Stimulated activated naive CD8-positive, alpha-beta T cell treated with anti-CD3 and anti-CD28 coated beads, Interleukin-15, Interleukin-2, amounts not matched to agents 100 U/mL and 50 U/mL, for 24 hours (primary cell): ENCODE measurements around the gene U2AF2.

ENCODE experiments used
- ATAC-seq: fragments of 150-1000 bp; cut with Tn5 transposase; one replicate; pipeline ENCODE4 v1.10.0; 2021
- DNase-seq: peaks from one replicate; pipeline ENCODE4 v3.0.0; 2021

The U2AF2 gene

DNA sequence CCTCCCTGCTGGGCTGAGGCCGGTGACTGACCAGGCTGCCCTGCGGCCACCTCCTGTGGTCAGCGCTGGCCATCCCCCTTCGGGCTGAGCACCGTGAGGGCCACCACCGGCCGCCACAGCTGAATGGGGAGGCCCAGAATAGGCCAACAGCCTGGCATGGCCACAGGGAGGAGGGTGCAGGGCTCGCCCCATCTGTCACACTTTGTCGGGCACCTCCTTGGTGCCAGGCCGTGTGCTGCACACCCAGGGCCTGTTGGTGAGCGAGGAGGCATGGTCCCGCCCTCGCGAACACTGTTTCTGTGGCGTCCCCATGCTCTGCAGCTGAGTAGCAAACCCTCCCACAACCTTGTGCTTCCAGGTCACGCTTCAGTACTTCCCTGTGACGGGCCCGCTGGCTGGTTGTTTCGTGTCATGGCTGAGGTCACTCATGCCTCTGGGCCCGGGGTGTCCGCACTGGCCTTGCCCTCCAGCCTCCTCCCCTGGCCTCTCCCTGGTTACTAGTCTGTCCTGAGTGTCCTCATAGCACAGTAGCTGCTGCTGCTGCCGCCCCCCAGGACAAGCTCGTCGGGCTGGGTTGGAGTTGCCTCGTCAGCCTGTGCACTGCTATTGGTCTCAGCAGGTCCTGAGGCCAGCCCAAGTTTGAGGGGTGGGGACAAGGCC, 35.4 kb downstream of the U2AF2 start:
- ATAC-seq, result no peak
- no peak for DNase-seq

DNA sequence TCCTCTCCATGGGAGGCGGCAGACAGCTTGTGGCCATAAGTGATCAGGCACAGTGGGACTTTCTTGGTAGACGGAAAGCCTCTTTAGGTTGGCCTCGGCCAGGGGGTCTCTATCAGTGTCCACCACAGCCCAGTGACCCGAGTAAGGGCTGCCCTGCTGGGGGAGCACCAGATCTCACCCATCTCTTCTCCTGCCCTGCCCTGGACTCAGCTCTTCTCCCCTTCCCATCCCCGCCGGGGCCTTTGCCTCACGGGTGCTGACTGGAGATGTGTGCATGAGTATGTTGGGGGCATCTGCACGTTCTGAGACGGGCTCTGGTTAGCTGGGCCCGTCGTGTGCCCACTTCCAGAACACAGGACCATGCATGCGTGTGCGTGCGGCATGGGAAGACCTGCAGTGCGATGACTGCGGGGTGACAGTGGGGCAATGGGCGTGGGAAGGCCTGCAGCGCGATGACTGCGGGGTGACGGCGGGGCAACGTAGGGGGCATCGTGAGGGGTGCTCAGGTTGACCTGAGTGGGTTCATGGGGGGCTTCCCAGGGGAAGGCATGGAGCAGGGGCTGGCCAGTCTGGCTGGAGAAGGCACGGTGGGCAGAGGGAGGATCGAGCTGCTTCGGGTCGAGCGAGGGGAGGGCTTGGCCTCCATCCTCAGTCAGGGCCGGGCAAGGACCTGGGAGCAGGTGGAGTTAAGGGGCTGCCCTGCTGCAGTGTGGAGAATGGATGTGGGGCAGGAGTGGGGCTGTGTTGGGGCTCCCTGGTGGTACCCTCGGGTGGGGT, 36.1 kb downstream of the U2AF2 start:
- ATAC-seq, result no peak
- no peak for DNase-seq

DNA sequence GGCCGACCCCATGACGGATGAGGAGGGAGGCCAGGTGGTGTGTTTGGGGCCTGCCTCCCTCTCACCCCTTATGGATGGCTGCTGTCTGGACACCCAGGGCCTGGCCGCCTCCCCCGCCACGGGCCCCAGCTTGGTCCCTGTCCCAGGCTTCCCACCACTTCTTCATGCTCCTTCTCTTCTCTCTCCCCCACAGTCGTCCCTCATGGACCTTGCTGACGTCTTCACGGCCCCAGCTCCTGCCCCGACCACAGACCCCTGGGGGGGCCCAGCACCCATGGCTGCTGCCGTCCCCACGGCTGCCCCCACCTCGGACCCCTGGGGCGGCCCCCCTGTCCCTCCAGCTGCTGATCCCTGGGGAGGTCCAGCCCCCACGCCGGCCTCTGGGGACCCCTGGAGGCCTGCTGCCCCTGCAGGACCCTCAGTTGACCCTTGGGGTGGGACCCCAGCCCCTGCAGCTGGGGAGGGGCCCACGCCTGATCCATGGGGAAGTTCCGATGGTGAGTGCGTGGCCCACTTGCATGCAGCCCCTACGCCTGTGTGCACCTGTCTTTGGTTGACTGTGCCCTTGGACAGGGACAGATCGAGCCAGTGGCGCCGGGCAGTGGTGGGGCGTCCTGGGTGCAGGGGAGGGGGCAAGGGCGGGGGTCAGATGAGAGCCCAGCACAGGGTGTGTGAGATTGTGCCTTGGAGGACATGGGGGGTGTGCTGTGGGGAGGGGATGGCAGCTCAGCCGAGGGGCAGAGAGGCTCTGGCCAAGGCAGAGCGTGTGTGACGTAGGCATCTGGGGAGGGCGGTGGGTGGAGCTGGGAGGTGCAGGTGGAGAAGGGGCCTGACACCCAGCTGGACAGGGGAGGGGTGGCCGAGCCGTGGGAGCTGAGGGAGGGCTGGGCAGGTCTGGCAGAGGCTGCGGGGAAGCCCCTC, 37.0 kb downstream of the U2AF2 start:
- DNase-seq (no peak), ATAC-seq (no peak)

DNA sequence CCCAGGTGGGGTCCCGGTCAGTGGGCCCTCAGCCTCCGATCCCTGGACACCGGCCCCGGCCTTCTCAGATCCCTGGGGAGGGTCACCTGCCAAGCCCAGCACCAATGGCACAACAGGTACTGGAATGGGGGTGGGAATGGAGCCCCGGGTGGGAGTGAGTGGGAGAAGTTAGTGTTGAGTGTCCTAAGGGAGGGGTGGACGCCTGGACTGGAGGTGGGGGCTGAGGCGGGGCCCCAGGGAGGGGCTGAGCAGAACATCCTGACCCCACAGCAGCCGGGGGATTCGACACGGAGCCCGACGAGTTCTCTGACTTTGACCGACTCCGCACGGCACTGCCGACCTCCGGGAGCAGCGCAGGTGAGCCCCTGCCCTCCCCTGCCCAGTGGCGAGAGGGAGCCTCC, 37.8 kb downstream of the U2AF2 start:
- no peak for DNase-seq

DNA sequence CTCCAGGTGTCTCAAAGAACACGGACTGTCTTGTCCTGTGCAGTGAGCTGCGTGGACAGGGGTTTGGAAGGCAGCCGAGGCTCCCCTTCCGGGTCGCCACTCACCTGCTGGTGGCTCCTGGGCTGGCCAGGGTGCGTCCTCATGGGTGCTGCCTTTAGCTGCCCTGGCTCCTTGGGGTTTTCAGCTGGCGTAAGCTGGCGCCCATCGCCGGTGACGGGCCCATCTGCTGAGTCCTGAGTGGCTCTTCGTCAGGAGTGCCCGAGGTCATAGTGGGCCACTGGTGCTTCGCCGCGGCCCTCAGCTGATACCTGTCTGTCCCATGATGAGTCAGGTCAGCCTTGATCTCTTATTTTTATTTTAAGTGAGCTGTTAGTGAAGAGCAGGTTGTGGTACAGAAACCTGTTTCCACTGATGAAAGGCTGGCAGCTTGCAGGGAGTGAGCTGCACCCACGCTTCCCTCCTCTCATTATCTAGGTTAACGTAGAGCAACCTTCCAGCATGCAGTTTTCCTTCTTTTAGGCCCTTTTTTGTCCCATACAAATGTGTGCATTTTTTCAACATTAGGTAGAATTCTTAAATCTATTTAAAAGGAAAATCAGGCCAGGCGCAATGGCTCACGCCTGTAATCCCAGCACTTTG, 38.6 kb downstream of the U2AF2 start:
- DNase-seq, result no peak
- no peak for ATAC-seq

More for the DNA sequence above, 37.8 kb downstream of the U2AF2 start:
- ATAC-seq, result no peak

DNA sequence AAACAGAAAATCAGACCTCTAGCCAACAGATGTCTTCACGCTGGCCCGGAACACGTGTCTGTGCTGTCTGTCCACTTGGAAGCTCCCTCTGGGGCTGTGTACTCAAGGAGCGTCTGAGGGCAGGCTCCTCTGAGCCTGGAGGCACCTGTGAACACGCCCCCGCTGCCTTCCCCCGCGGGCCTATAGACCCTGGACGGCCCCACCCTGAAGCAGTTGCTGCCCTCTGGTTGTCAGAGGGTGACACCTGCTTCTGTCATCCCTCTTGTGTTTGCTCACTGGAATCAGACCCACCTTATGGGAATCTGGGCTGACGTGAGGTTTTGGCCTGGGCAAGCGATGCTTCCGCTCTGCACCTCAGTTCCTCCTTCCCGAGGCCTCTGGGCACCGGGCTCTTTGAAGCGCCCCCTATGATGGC, 39.4 kb downstream of the U2AF2 start:
- DNase-seq (no peak), ATAC-seq (no peak)

GRCh38 chr19:55694656-55695491, 40.0 kb downstream of the U2AF2 start:
- ATAC-seq, result no peak
- no peak for DNase-seq

GRCh38 chr19:55695511-55696290, 40.9 kb downstream of the U2AF2 start:
- DNase-seq, result no peak
- ATAC-seq, result no peak

DNA sequence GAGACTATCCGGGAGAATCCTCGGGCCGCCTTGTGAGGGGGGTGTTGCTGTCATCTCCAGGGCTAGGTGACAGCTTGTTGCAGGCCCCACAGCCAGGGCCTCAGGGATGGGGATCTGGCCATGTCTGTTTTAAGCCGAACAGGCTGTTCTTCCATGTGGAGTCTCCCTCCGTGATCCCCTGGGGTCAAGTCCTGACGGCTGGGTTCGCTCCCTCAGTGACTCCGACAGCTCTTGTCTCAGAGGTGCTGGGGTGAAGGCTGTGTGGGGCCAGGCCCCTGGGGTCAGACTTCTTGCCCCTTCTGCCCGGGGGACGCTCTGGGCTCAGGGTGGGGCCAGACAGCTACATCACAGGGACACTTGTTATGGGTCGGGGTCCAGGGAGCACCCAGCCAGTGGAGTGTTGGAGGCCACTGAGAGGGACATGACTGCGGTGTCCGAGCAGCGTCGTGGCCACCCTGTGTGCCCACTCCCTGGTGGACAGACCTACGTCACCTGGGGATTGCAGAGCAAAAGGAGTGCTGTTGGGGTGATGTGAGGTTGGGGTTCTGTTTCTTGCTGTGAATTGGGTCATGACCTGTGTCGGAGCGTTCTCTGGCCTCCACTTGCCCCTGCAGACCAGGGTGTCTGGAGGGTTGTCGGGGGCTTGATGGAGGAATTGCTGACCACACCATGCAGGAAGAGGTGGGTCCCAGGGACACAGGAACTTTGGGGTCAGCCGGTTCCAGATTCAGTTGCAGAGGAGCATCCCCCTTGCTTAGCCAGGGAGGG, 41.6 kb downstream of the U2AF2 start:
- no peak for ATAC-seq
- DNase-seq, result no peak

DNA sequence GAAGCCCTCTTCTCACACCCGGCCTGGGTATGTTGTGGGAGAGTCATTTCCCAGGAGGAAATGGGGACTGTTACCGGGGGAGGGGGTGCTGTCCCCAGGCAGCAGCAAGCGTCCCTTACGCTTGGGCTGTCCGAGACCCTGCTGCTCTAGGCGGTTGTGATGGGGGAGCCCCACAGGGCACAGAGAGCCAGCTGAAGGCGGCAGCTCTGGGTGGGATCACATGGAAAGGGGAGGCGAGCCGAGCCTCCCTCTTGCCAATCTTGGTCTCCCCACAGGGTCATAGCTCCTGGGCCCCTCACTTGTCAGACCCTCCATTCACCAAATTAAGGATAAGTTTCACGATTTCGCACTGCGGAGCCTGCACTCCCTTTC, 42.2 kb downstream of the U2AF2 start:
- ATAC-seq (no peak), DNase-seq (no peak)

DNA sequence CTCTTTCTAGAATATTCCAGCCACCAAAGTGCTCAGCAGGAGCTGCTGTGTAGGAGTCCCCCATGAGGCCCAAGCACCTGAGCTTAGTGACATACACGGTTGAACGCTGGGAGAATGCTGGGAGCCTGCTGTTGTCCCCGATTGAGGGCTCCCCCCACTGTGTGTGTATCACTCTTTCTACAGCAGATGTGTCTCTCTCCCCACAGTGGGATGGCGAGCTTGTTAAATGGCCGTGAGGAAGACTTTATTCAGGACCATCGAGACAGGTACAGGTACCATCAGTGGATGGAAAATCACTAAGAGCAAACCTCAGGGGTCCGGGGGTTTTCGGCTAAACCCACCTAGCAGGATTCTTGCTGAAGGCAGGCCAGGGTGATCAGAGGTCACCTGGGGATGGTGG, 42.9 kb downstream of the U2AF2 start:
- no peak for ATAC-seq

DNA sequence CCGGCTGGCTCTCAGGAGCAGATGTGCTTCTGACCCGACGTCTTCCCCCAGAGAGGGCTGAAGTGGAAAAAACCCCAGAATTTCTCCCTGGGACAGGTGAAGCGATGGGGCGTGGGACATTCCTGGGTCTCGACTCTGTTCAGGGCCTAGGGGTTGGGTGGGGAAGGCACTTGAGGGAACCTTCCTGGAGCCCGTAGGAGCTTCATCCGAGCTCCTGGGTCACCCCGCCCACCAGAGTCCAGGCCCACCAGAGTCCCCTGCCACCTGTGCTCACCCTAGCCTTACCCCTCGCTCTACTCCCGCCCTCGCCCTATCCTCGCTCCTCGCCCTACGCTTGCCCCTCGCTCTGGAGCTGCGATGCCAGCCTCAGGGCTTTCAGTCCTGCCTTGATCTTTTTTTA, 43.4 kb downstream of the U2AF2 start:
- DNase-seq (no peak), ATAC-seq (no peak)

More for the DNA sequence above, 42.9 kb downstream of the U2AF2 start:
- DNase-seq, result no peak

DNA sequence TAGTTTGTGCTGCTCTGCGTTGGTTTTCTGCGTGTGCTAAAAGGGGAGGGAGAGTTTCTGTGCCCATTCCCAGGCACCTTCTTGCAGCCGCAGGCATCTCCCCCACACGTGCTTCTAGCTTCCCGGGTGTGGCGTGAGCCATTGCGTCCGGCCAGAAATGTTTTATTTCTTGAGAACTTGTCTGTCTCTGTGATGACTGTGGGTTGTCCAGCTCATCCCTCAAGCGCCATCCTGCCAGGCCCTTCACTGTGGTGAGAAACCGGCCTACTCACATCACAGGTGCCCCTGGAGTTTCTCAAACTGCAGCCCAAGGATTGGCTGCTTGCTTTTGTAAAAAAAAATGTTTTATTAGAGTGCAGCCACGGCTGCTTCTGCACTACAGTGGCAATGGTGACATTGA, 44.4 kb downstream of the U2AF2 start:
- ATAC-seq (no peak), DNase-seq (no peak)

- ATAC-seq, result no peak
- no peak for DNase-seq
Measured at GRCh38 chr19:55700813-55701212, 46.0 kb downstream of the U2AF2 start.

GRCh38 chr19:55702131-55702627, 47.3 kb downstream of the U2AF2 start:
- ATAC-seq (no peak), DNase-seq (no peak)

DNA sequence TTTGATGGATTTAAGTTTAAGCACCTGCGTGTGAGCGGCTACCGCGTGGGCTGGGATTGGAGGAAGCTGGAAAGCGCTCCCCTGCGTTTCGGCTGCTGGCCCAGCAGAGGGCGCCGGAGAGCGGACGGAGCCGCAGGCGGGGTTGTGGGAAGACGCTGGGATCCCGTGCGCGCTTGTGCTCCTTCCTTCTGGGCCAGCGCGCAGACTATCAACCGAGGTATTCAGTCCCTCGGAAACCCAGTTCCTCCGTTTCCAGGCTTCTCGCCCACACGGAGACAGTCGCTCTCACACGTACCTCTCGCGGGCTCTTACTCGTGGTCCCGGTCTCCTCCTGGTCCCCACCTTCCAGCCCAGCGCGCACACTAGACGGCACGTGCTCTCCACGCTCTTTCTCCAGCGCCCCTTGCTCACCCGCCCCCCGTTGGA, 49.0 kb downstream of the U2AF2 start:
- DNase-seq (peak; percentile 65), ATAC-seq (no peak)

DNA sequence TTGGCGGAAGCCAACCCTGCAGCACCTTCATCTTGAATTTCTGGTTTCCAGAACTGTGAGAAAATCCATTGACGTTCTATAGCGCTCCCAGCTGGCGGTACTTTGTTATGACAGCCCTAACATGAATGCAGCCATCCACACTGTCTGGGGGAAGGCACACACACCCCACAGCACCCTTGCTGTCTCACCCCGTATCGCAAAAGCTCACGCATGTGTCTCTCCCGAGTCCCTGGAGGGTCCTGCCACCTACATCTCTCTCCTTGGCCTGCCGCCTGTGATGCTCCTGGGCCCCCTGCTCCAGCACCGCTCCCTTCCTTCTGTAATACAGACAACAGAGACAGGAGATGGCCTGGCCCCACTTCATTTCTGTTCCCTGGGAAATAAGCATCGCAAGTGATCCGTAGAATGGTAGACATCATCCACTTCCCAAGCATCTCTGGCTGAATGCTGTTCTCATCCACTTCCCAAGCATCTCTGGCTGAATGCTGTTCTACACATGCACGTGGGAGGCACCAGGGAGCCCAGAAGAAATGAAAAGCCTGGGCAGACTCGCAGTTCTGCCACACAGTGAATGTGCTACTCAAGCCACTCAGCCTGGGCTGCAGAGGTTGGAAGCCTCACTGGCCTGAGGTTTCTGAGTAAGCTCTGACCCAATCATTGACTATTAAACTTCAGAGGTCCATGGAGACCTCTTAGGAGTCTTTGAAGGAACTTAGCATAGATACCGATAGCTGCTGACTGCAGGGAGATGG, 49.8 kb downstream of the U2AF2 start:
- ATAC-seq, result no peak
- no peak for DNase-seq

DNA sequence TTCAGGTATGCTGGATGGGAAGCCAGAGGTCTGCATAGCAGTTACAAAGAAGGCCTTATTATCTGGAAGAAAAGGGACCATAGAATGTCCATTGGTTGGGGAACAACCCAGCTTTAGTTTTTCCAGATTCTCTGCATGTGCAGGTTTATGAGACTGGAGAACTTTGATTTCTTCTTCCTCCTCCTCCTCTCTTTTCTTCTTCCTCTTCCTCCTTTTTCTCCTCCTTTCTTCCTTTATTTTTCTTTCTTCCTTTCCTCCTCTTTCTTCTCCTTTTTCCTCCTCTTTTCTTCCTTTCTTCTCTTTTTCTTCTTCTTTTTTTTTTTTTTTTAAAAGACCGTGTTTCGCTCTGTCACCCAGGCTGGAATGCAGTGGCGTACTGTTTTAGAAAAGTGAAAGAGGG, 51.1 kb downstream of the U2AF2 start:
- ATAC-seq (no peak), DNase-seq (no peak)

DNA sequence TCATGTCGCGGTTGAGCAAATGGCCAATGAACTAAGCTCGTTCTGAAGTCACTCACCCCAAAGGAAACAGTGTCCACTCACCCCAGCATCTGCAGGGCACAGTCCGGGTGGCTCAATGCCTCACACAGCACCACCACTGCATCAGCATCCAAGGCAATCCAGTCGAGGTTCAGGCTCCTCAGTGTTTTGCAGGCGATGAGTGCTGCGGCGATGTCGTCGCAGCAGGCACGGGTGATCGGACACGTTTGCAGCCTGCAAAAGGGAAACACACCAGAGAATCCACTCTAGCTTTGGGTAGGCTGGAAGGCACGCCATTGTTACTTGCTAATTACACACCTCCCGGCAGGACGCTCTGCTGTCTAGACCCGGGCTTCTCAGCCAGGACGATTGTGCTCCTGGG, 56.9 kb downstream of the U2AF2 start:
- DNase-seq (no peak), ATAC-seq (no peak)
